A549 treated with GW870086 at 1 μM for 4 hours (cell line): ENCODE measurements around the gene FAM200B. TPM values are rescaled to one million over a fixed set of nuclear protein-coding genes. Genes with fewer than 3 reads are reported as not detected.

ENCODE experiments used
- total RNA-seq: library from RNA; stranded (reverse); fragments of 200-300 nt; extraction: Qiagen RNA extraction; gene quantifications from 5 replicates; pipeline ENCODE4 v1.2.3, GENCODE V29; 2022; ENCODE audit warnings: low read depth

Gene FAM200B
- 26.1 to 34.1 TPM (median 30.0 TPM) in 5 replicates for total RNA-seq

DNA sequence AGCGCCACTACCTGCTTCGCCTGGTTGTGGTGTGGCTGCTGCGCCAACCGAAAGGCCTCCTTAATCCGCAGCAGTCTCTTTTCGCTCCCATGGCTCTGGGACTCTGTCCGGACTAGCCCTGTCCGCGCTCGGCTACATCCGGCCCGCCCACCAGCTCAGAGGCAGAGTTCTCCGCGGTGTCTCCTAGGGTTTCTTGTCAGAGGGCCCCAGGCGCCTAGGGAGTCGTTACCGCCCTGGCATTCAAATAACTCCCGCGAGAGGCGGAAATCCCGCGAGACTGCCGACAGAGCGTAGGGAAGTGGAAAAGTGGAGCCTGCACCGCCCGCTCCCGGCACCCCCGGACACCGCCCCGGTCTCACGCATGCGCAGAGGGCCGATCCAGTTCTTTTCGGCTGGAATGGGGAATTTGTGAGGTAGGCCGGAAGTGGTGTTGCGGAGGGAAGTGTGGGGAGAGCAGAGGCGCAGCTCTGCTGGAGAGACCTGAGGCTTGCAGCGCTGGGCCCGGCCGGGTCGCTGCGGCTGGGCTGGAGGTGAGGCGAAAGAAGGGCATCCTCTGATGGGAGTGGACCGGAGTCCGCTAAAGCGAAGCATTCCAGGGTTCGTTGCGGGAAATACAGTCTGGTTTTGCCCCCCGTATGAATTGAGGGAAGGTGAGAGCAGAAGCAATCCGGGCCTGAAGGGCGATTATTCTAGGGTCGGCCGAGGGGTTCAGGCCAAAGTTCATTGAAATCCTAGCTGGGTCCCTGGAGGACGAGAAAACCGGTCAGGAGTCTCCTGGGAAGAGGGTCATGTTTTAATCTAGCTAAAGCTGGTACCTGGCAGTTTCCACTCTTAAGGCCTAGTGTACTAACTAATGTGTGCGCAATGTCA is at the start of gene FAM200B:
TSS of gene FAM200B (plus strand) at position 456 of the 870 bp plus-strand sequence. CDS start 5,151 bp downstream, outside the sequence.

DNA sequence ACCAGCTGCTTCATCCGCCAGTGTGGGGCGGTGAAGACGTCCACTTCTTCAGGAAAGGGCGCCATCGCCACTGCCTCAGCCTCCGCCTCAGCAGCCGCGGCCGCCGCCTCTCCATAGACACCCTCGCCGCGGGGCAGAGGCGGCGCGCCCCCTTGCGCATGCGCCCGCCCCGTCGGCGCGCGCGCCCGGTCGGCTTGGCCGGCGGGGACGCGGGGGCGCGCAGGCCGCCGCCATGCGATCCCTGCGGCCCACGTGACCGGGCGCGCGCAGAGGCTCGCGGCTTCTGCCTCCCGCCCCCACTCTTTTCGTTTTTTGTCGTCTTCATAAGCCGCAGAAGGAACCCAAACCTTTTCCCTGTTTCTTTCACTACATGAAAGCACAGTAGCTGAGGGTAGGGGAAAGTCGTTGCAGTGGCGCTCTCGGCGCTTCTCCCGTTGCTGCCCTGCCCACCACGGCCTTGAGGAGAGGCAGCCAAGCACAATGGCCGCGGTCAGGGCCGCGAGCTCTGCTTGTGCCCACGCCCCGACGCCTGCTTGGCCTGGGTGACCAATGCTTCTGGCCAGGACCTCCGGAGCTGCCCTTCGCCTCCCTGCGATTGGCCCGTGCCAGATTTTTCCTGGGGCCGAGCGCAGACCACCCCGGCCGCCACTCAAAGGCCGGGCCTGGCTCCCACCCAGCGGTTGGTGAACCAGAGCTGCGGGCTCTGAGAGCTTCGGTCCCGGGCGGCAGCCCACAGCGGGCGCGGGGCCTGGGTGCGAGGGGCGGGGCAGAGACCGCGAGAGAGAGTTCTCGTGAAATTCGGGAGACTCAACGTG is 26.2 kb upstream of the FAM200B start, which contains the start of gene FBXL5:
TSS of gene FBXL5 (minus strand) at position 135 of the 815 bp plus-strand sequence. CDS start at position 65, 70 bp downstream.

DNA sequence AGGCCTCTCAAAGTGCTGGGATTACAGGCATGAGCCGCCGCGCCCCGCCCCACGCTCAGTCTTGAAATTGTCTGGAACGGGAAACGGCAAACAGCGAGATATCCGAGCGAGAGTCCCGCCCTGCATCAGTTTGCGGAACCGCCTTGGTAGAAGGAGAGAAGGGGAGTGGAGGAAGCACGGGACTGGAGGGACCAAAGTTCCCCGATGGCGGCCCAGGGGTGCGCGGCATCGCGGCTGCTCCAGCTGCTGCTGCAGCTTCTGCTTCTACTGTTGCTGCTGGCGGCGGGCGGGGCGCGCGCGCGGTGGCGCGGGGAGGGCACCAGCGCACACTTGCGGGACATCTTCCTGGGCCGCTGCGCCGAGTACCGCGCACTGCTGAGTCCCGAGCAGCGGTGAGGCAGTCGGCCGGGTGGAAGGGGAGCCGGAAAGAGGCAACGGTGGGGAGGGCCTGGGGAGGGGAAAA is 21.3 kb downstream of the FAM200B start, which contains the start of gene BST1:
TSS of gene BST1 (plus strand) at position 125 of the 463 bp plus-strand sequence. CDS start at position 205, 80 bp downstream.

Other genes with a start within 250 kb of the FAM200B start
- 10.9 to 12.9 TPM (median 11.9 TPM) in 5 replicates for gene CC2D2A, start 211.9 kb upstream of the FAM200B start, total RNA-seq
- gene FBXL5, start 26.5 kb upstream of the FAM200B start, total RNA-seq, result 29.4 to 32.9 TPM (median 30.7 TPM) in 5 replicates
- gene BST1, start 21.2 kb downstream of the FAM200B start, total RNA-seq, result 15.9 to 18.1 TPM (median 16.9 TPM) in 5 replicates
- 10.7 to 16.7 TPM (median 13.9 TPM) in 5 replicates for gene CD38, start 96.5 kb downstream of the FAM200B start, total RNA-seq